AG09309 (cell line): ENCODE measurements around the gene ITPR1.

Source experiments
- DNase-seq: peaks from one replicate; pipeline ENCODE4 v3.0.0-alpha.2; 2010; ENCODE audit warnings: low read depth
- H3K4me3 ChIP-seq: 2 replicates; pipeline ENCODE4 v1.5.1; 2011; ENCODE audit warnings: mild to moderate bottlenecking, low read depth, low read length, moderate library complexity; ENCODE audit not compliant: control insufficient read depth
- TF ChIP-seq, protein P1 (sequence below): IDR thresholded peaks from 2 replicates; pipeline ENCODE4 v1.5.1; 2011; ENCODE audit warnings: mild to moderate bottlenecking, low read depth, low read length, inconsistent platforms; ENCODE audit not compliant: insufficient read depth, control insufficient read depth; ENCODE audit errors: missing control alignments

Gene ITPR1

DNA sequence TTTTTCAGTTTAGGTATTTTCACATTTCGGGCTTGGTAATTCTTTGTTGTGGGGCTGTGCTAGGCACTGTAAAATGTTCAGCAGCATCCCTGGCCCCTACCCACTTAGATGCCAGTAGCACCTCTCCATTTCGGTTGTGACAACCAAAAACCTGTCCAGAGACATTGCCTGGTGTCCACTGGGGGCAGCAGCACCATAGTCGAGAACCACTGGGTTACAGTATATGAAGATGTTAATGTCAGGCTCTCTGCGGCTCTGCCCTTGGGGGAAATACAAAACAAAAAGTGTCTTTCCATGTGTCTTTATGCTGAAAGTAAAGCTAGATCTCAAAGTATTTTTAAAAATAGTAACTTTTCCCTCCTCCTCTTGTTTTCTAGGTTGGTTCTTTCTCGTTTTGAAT, 177.2 kb downstream of the ITPR1 start:
- no peak overlapping the region for H3K4me3 ChIP-seq
- no peak for DNase-seq
- TF ChIP-seq, protein P1, sequence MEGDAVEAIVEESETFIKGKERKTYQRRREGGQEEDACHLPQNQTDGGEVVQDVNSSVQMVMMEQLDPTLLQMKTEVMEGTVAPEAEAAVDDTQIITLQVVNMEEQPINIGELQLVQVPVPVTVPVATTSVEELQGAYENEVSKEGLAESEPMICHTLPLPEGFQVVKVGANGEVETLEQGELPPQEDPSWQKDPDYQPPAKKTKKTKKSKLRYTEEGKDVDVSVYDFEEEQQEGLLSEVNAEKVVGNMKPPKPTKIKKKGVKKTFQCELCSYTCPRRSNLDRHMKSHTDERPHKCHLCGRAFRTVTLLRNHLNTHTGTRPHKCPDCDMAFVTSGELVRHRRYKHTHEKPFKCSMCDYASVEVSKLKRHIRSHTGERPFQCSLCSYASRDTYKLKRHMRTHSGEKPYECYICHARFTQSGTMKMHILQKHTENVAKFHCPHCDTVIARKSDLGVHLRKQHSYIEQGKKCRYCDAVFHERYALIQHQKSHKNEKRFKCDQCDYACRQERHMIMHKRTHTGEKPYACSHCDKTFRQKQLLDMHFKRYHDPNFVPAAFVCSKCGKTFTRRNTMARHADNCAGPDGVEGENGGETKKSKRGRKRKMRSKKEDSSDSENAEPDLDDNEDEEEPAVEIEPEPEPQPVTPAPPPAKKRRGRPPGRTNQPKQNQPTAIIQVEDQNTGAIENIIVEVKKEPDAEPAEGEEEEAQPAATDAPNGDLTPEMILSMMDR, result peak; percentile 51

DNA sequence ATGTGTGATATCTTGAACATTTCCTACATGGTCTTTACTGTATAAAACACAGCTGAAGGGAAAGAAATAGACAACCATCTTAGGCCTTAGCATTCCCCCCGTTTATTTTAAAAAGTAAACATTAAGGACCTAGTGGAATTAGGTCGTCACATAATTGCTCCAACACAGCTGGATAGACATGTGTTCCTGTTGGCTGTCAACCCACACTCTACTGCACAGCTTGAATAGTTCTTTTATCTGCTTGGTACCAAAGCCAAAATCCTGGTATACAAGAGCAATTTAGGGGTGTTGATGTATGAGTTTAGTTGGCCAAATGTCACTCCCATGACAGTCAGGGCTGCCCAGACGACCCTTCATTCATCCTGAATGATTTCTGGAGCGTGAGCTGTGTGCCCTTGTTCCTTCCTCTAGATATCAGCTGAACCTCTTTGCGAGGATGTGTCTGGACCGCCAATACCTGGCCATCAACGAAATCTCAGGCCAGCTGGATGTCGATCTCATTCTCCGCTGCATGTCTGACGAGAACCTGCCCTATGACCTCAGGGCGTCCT, 179.7 kb downstream of the ITPR1 start:
- H3K4me3 ChIP-seq, result no peak overlapping the region
- no peak for DNase-seq
- TF ChIP-seq, protein P1, result no peak

DNA sequence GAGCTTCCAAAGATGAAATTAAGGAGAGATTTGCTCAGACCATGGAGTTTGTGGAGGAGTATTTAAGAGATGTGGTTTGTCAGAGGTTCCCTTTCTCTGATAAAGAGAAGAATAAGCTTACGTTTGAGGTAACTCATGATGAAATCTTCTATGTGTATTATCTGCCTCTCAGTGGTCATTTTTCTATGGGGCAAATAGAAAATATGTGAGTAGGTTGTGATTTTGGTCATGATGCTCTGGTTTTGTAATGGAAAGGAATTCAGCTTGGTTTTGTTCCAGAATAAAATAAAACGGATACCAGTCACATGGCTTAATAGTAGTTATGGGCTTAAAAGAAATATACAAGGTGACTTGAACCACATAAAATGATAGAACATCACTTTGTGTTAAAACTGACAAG, 181.1 kb downstream of the ITPR1 start:
- DNase-seq, result peak; percentile 42
- TF ChIP-seq, protein P1, result no peak
- no peak overlapping the region for H3K4me3 ChIP-seq

DNA sequence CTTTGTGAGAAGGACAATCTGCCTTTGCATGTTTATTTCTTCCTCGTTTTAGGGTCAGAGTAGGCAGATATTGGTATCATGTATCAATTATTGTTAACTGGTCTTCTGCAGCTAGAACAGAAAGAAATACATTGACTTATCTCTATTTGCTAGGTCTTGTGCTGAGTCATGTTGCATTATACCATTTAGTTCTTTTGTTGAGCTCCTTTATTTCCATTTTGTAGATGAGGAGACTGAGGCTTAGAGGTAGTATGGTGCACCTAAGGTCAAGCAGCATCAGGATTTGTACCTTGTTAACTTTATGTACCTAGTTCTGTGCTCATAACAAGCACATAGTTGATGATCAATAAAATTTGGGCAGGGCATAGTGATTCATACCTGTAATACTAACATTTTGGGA, 182.6 kb downstream of the ITPR1 start:
- no peak overlapping the region for H3K4me3 ChIP-seq
- TF ChIP-seq, protein P1, result no peak
- DNase-seq, result no peak

DNA sequence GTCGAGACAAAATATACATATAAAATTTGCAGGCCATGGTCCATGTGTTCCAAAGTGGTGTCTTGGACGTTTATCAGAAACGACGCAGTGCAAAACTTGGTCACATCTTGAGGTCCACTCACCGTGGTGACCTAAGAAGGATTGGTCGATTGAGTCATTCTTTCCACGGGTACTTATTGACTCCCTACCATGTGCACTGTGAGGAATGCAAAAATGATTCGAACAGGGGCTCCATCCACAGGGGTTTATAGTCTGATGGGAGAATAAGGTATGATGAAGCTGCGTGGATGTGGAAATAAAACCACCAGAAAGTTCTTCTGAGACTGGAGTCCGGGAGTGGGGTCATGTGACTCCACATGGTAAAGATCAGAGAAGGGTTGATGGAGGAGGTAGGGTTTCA, 185.2 kb downstream of the ITPR1 start:
- DNase-seq, result no peak
- TF ChIP-seq, protein P1, result no peak
- H3K4me3 ChIP-seq, result no peak overlapping the region

DNA sequence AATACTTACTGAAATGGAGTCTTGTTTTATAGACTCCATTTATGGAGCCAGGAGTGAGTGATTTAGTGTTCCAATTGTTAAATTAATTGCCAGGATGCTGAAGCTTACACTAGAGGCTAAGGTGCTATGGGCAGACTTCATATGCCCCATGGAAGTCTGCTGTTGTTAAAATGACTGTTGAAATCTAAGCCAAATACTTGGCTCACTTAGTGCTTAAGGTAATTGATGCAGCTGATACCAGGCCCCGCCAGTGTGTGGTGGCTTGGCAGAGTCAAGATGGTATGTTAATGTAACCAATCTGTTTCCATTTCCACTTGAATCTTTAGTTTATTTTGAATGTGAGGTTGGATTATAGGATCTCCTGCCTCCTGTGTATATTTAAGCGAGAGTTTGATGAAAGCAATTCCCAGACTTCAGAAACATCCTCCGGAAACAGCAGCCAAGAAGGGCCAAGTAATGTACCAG, 187.1 kb downstream of the ITPR1 start:
- no peak overlapping the region for H3K4me3 ChIP-seq
- no peak for DNase-seq
- TF ChIP-seq, protein P1, result no peak
